ENCODE measurements around the gene TOPORS.

GRCh38 chr9:32526041-32526706 is 26.2 kb downstream of the TOPORS start, which contains the start of gene RIGI:
- peak; percentile 59 for TF ChIP-seq CTCF (IDR thresholded peaks at IDR 0.05)
- no peak for TF ChIP-seq EZH2 (IDR thresholded peaks at IDR 0.05; ENCODE audit: borderline replicate concordance, insufficient read depth, low read depth, low read length, poor library complexity, severe bottlenecking)

All from B cell (primary cell).